HepG2 (cell line): ENCODE measurements around the gene DLEC1. TPM values are rescaled to one million over a fixed set of nuclear protein-coding genes. Genes with fewer than 3 reads are reported as not detected.

ENCODE experiments used
- KDM5B ChIP-seq: sonication (generic); formaldehyde crosslinking; IDR thresholded peaks from 2 replicates; pipeline ENCODE4 v1.4.0; 2020; ENCODE audit warnings: missing genetic modification reagents, mild to moderate bottlenecking, borderline replicate concordance
- NFE2 ChIP-seq: sonication (generic); formaldehyde crosslinking; IDR thresholded peaks from 2 replicates; pipeline ENCODE4 v1.4.0; 2020; ENCODE audit warnings: missing genetic modification reagents
- NFKBIZ ChIP-seq: IDR thresholded peaks from 2 replicates; pipeline ENCODE4 v1.6.1; 2018; ENCODE audit warnings: missing genetic modification reagents, missing compliant biosample characterization
- RARA ChIP-seq: IDR thresholded peaks from 2 replicates; pipeline ENCODE4 v1.6.1; 2016; ENCODE audit warnings: missing genetic modification reagents, missing compliant biosample characterization
- TBL1XR1 ChIP-seq: fragments of 150-350 bp; IDR thresholded peaks from 2 replicates; pipeline ENCODE4 v1.6.1; 2014; ENCODE audit warnings: borderline replicate concordance, low read length; ENCODE audit not compliant: partially characterized antibody
- ZIK1 ChIP-seq: sonication (generic); formaldehyde crosslinking; IDR thresholded peaks from 2 replicates; pipeline ENCODE4 v1.5.0; 2020; ENCODE audit warnings: mild to moderate bottlenecking, low read depth, missing genetic modification reagents, borderline replicate concordance
- ZNF83 ChIP-seq: sonication (generic); formaldehyde crosslinking; IDR thresholded peaks from 2 replicates; pipeline ENCODE4 v1.4.0; 2020; ENCODE audit warnings: missing genetic modification reagents, mild to moderate bottlenecking, borderline replicate concordance
- polyA plus RNA-seq, 8 experiments: library from polyadenylated mRNA; depleted of rRNA in 3 of 8; stranded (reverse) in 7 of 8; unstranded in 1 of 8; fragments of >200 nt; fragmentation: Illumina TruSeq in 4 of 8; extraction: Trizol in 4 of 8; gene quantifications; 2 replicates each; pipeline versions ENCODE4 v1.2.1 to v1.2.3, GENCODE V29; 2011 to 2016; ENCODE audit warnings: low read depth in 4 of 8, missing spikeins in 1 of 8, mixed read lengths in 1 of 8; ENCODE audit not compliant: insufficient read depth in 1 of 8
- total RNA-seq, 5 experiments: library from RNA; depleted of rRNA; stranded (reverse); fragments of >200 nt; fragmentation: Illumina TruSeq; extraction: Trizol; gene quantifications; 2 replicates each; pipeline ENCODE4 v1.2.3, GENCODE V29; 2016; ENCODE audit warnings: low read depth in 1 of 5
- TF ChIP-seq, protein P1 (sequence below): sonication (generic); formaldehyde crosslinking; IDR thresholded peaks from 2 replicates; pipeline ENCODE4 v1.8.0; 2022; ENCODE audit warnings: mild to moderate bottlenecking, missing genetic modification reagents; ENCODE audit not compliant: insufficient replicate concordance
- TF ChIP-seq, protein P2 (sequence below): sonication (generic); formaldehyde crosslinking; IDR thresholded peaks from 2 replicates; pipeline ENCODE4 v1.4.0; 2020; ENCODE audit warnings: mild to moderate bottlenecking, missing genetic modification reagents
- TF ChIP-seq, protein P3 (sequence below): sonication (generic); formaldehyde crosslinking; IDR thresholded peaks from 2 replicates; pipeline ENCODE4 v1.5.1; 2020; ENCODE audit warnings: mild to moderate bottlenecking, missing genetic modification reagents, borderline replicate concordance
- TF ChIP-seq, protein P4 (sequence below): IDR thresholded peaks from 2 replicates; pipeline ENCODE4 v1.6.1; 2016; ENCODE audit warnings: low read depth, borderline replicate concordance

DLEC1 gene
- total and polyA plus RNA-seq, 2 of the 13 experiments (the other 11 are each of a cell fraction or from before 2014, with no cell fraction given): 0.09 TPM; not detected in 1

DNA sequence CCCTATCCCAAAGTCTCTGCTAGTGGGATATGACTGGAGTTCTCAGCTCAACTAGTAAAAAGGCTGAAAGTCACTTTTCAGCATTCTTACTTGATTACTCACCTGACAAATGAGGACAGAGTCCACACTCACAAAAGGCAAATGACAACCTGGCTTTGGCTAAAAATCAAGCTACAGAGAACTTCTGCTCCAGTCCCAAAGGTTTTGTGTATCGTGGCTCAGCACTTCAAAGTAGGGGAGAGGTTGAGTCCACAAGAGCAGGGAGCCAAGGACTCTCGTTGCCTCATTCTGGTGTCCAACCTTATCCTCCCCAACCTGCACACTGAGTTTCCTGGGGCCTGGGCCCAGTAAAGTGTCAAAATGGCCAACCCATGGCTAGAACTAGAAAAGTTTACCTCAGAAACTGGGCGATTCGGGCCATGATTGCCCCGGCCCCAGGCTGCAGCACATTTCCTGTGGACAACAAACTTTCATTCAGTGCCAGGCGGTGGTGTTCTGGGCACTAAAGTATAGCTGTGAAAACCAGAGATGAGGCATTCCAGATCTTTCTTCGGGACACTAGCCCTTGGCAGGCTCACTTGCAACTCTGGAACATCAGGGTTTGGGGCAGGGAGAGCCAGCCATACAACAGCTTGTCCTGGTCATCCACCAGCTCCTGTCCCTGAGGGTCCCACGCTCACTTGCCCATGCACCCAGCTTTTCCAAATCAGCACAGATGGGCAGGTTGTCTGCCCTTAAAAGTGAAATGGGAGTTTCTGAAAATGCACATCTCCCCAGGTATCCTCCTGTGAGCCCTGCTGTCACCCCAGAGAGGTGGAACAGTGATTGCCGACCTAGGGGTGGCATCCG, 94.8 kb downstream of the DLEC1 start (continued):
- TF ChIP-seq ZIK1 (CRISPR knock-in tag) (peak; percentile 71; the same call in 1 of the 2 replicates), ZNF83 (CRISPR knock-in tag) (no peak), TBL1XR1 (peak; percentile 79), KDM5B (peak; percentile 43; the same call in 1 of the 2 replicates), NFKBIZ (CRISPR knock-in tag) (peak; percentile 28; the same call in 1 of the 2 replicates), RARA (CRISPR knock-in tag) (peak; percentile 83), NFE2 (CRISPR knock-in tag) (no peak; the same call in 1 of the 2 replicates)
- TF ChIP-seq, protein P1, sequence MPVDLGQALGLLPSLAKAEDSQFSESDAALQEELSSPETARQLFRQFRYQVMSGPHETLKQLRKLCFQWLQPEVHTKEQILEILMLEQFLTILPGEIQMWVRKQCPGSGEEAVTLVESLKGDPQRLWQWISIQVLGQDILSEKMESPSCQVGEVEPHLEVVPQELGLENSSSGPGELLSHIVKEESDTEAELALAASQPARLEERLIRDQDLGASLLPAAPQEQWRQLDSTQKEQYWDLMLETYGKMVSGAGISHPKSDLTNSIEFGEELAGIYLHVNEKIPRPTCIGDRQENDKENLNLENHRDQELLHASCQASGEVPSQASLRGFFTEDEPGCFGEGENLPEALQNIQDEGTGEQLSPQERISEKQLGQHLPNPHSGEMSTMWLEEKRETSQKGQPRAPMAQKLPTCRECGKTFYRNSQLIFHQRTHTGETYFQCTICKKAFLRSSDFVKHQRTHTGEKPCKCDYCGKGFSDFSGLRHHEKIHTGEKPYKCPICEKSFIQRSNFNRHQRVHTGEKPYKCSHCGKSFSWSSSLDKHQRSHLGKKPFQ (CRISPR knock-in tag): no peak
- TF ChIP-seq, protein P2, sequence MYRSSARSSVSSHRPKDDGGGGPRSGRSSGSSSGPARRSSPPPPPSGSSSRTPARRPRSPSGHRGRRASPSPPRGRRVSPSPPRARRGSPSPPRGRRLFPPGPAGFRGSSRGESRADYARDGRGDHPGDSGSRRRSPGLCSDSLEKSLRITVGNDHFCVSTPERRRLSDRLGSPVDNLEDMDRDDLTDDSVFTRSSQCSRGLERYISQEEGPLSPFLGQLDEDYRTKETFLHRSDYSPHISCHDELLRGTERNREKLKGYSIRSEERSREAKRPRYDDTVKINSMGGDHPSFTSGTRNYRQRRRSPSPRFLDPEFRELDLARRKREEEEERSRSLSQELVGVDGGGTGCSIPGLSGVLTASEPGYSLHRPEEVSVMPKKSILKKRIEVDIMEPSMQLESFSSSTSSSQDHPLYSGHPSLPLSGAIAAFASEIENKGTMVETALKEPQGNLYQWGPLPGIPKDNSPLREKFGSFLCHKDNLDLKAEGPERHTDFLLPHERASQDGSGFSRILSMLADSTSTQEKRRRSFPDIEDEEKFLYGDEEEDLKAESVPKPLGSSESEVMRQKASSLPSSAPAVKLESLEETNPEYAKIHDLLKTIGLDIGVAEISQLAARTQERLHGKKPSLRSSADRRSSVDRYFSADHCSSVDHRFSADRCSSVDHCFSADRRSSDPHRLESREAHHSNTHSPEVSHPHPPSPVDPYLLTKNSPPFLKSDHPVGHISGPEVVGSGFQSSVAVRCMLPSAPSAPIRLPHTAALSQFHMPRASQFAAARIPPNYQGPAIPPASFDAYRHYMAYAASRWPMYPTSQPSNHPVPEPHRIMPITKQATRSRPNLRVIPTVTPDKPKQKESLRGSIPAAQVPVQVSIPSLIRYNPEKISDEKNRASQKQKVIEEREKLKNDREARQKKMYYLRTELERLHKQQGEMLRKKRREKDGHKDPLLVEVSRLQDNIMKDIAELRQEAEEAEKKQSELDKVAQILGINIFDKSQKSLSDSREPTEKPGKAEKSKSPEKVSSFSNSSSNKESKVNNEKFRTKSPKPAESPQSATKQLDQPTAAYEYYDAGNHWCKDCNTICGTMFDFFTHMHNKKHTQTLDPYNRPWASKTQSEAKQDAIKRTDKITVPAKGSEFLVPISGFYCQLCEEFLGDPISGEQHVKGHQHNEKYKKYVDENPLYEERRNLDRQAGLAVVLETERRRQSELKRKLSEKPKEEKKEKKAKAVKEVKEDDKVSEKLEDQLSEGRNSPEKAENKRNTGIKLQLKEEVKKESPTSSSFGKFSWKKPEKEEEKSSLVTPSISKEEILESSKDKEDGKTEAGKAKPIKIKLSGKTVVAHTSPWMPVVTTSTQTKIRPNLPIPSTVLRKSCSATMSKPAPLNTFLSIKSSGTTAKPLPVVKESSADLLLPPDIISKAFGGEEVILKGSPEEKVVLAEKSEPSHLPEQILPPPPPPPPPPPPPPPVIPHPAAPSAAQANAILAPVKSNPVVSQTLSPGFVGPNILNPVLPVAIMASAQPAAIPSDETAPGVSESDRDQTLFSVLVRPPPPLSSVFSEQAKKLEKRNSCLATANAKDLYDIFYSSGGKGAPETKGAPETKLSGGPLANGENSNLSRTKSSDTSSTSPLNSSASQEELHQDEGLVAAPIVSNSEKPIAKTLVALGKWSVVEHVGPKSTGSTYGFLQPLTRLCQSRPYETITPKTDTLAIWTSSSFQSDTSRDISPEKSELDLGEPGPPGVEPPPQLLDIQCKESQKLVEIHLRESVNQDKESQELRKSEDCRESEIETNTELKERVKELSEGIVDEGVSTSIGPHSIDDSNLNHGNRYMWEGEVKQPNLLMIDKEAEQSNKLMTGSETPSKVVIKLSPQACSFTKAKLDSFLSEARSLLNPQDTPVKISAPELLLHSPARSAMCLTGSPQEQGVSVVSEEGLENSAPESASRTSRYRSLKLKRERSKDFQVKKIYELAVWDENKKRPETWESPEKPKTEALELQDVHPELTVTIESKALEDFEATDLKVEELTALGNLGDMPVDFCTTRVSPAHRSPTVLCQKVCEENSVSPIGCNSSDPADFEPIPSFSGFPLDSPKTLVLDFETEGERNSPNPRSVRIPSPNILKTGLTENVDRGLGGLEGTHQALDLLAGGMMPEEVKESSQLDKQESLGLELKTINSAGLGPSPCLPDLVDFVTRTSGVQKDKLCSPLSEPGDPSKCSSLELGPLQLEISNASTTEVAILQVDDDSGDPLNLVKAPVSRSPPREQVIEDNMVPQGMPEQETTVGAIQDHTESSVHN (CRISPR knock-in tag): no peak
- TF ChIP-seq, protein P3, sequence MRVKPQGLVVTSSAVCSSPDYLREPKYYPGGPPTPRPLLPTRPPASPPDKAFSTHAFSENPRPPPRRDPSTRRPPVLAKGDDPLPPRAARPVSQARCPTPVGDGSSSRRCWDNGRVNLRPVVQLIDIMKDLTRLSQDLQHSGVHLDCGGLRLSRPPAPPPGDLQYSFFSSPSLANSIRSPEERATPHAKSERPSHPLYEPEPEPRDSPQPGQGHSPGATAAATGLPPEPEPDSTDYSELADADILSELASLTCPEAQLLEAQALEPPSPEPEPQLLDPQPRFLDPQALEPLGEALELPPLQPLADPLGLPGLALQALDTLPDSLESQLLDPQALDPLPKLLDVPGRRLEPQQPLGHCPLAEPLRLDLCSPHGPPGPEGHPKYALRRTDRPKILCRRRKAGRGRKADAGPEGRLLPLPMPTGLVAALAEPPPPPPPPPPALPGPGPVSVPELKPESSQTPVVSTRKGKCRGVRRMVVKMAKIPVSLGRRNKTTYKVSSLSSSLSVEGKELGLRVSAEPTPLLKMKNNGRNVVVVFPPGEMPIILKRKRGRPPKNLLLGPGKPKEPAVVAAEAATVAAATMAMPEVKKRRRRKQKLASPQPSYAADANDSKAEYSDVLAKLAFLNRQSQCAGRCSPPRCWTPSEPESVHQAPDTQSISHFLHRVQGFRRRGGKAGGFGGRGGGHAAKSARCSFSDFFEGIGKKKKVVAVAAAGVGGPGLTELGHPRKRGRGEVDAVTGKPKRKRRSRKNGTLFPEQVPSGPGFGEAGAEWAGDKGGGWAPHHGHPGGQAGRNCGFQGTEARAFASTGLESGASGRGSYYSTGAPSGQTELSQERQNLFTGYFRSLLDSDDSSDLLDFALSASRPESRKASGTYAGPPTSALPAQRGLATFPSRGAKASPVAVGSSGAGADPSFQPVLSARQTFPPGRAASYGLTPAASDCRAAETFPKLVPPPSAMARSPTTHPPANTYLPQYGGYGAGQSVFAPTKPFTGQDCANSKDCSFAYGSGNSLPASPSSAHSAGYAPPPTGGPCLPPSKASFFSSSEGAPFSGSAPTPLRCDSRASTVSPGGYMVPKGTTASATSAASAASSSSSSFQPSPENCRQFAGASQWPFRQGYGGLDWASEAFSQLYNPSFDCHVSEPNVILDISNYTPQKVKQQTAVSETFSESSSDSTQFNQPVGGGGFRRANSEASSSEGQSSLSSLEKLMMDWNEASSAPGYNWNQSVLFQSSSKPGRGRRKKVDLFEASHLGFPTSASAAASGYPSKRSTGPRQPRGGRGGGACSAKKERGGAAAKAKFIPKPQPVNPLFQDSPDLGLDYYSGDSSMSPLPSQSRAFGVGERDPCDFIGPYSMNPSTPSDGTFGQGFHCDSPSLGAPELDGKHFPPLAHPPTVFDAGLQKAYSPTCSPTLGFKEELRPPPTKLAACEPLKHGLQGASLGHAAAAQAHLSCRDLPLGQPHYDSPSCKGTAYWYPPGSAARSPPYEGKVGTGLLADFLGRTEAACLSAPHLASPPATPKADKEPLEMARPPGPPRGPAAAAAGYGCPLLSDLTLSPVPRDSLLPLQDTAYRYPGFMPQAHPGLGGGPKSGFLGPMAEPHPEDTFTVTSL: peak; percentile 80; the same call in 1 of the 2 replicates
- TF ChIP-seq, protein P4, sequence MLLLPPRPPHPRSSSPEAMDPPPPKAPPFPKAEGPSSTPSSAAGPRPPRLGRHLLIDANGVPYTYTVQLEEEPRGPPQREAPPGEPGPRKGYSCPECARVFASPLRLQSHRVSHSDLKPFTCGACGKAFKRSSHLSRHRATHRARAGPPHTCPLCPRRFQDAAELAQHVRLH (CRISPR knock-in tag): peak; percentile 49; the same call in 1 of the 2 replicates
